GM13977 (cell line): ENCODE measurements around the gene SIAH2.

Source experiments
- DNase-seq: peaks from one replicate; pipeline ENCODE4 v3.0.0; 2012; ENCODE audit warnings: low spot score
- in situ Hi-C: fragments of 300-500 bp; cut with MboI; formaldehyde crosslinking; loops from one replicate; pipeline ENCODE4 v1.12.0; 2022; ENCODE audit warnings: low sequenced_read_pairs, low pct_unique_long_range_greater_than_20kb, mixed read lengths, inconsistent platforms; ENCODE audit not compliant: unreplicated experiment
- TF ChIP-seq, protein P1 (sequence below): IDR thresholded peaks from 2 replicates; pipeline ENCODE4 v1.5.1; 2012; ENCODE audit warnings: mild to moderate bottlenecking, control low read depth; ENCODE audit not compliant: insufficient read depth; ENCODE audit errors: extremely low read depth, missing control alignments

The SIAH2 gene

GRCh38 chr3:150746791-150747590, 16.0 kb downstream of the SIAH2 start:
- in situ Hi-C loops = no loop called here
- DNase-seq = no peak
- TF ChIP-seq, protein P1, sequence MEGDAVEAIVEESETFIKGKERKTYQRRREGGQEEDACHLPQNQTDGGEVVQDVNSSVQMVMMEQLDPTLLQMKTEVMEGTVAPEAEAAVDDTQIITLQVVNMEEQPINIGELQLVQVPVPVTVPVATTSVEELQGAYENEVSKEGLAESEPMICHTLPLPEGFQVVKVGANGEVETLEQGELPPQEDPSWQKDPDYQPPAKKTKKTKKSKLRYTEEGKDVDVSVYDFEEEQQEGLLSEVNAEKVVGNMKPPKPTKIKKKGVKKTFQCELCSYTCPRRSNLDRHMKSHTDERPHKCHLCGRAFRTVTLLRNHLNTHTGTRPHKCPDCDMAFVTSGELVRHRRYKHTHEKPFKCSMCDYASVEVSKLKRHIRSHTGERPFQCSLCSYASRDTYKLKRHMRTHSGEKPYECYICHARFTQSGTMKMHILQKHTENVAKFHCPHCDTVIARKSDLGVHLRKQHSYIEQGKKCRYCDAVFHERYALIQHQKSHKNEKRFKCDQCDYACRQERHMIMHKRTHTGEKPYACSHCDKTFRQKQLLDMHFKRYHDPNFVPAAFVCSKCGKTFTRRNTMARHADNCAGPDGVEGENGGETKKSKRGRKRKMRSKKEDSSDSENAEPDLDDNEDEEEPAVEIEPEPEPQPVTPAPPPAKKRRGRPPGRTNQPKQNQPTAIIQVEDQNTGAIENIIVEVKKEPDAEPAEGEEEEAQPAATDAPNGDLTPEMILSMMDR = no peak

- DNase-seq = no peak
- TF ChIP-seq, protein P1 = no peak
- in situ Hi-C loops = no loop called here
Measured at GRCh38 chr3:150745832-150746231, 17.1 kb downstream of the SIAH2 start.

GRCh38 chr3:150744919-150745211, 18.1 kb downstream of the SIAH2 start:
- TF ChIP-seq, protein P1 = no peak
- DNase-seq = no peak
- in situ Hi-C loops = no loop called here

GRCh38 chr3:150744041-150744918, 18.7 kb downstream of the SIAH2 start:
- no peak for DNase-seq
- in situ Hi-C loops = no loop called here
- TF ChIP-seq, protein P1 = no peak

- DNase-seq = no peak
- in situ Hi-C loops = no loop called here
Measured at GRCh38 chr3:150743508-150743907, 19.5 kb downstream of the SIAH2 start.

DNA sequence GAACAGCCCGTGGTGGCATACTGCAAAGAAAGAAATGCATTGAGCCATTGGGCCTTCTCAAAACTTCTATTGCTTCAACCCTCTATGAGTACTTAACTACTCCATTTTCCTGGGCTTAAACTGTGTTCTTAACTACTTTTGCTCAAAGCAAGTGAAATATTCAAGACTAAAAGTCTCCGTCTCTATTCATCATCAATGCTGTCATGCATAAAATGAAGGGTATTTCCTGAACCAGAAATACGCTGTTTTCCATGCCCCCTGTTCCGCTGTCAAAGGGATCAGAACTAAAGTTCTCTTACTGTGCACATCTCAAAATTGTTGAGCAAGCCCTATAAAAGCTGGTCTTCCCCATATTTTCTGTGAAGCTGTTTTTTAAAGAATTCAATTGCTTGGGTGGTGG, 20.3 kb downstream of the SIAH2 start:
- TF ChIP-seq, protein P1 = no peak
- in situ Hi-C loops = no loop called here

More at GRCh38 chr3:150743508-150743907, 19.5 kb downstream of the SIAH2 start:
- TF ChIP-seq, protein P1 = no peak

More for the DNA sequence above, 20.3 kb downstream of the SIAH2 start:
- no peak for DNase-seq
